LoVo (cell line): Measurements from ENCODE around the gene CHM.
"Not testable (repeated sequence)": the region's sequence is repeated elsewhere in the genome, so short reads cannot be mapped to it uniquely, and the experiment has no call there.

ENCODE experiments used
- DNase-seq: peaks from one replicate; pipeline ENCODE4 v3.0.0-alpha.2; 2016; ENCODE audit warnings: low spot score

CHM gene

GRCh38 chrX:86047174-86047935 lies at the start of gene CHM:
Gene CHM, minus strand, starts transcription at chrX:86047558. Its CDS starts 26 bp downstream, at chrX:86047532.
- DNase-seq, result peak; percentile 69

DNA sequence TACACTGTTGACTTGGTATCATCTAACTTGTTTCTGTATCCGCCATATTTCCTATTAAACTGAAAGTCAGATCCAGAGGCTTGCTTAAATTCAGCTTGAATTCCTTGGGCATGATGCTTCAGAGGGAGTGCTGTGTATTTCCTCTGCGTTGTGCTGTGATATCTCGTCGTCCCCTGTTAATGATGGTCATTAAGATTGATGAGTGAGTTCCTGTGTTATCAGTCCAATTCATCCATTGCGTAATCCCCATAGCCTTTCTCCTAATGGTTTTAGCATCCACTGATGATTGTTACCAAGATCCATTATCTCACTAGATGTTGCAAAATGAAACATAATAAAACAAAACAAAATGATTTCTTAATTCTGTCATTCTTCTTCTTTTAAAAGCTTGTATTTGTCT lies 31.3 kb upstream of the CHM start:
- no peak for DNase-seq

GRCh38 chrX:86066998-86067397 lies 19.6 kb upstream of the CHM start:
- no peak for DNase-seq

- no peak for DNase-seq
These were observed 14.0 kb upstream of the CHM start for GRCh38 chrX:86061407-86061806.

DNA sequence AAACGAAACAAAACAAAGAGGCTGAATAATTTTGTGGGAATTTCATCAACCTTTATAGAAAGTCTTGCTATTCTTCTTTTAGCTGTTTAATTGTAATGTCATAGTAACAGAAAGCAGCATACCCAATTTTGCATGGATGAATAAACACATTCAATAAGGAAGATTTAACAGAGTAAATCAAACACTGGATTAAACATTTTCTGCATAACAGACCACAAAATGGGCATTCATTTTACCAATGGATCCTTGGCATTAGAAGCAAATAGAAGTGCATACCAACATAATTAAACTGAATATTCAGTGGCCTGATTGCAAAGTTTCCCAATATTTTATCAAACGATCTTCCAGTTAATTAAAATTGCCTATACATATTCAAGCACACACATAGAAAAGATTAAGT lies 4.4 kb upstream of the CHM start:
- no peak for DNase-seq

- DNase-seq, result no peak
These were observed 550 bp upstream of the CHM start for GRCh38 chrX:86047936-86048280.

DNA sequence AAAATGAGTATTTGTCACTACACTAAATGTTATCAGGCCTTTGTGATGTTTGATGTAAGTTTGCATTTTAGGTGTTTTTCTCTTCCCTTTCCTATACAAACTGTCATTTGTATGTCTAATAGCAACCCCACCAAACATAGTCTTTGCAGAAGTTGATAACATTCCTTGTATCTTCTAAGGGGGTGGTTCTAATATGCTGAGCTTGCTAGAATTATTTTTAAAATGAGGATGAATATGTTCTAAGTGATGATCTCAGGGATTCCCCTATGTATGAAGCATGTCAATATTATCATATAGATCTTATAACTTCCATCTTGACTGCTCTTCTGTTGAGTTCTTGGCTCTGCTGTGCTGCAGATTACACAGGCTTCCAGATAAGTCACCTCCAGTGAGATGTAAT lies 3.1 kb downstream of the CHM start:
- no peak for DNase-seq

- no peak for DNase-seq
These were observed 7.5 kb downstream of the CHM start for GRCh38 chrX:86039625-86040568.

GRCh38 chrX:86033385-86033784 lies 14.0 kb downstream of the CHM start:
- no peak for DNase-seq

DNA sequence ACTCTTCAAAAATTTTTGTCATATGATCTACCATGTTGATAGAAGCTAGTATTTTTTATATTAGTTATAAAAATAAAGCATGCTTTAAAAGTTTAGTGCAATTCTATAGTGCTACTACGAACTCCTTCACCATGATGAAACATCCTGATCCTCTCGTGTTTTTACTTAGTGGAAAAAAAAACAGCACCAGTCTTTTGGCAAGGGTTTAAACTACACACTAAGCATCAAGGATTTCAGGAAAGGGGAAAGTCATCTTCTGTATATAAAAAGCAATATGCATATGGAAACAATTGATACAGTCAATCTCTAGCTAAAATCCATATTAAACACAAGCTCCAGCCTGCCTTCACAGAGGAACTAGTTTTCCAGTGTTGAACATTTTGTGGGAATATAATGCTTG lies 18.7 kb downstream of the CHM start:
- no peak for DNase-seq

DNA sequence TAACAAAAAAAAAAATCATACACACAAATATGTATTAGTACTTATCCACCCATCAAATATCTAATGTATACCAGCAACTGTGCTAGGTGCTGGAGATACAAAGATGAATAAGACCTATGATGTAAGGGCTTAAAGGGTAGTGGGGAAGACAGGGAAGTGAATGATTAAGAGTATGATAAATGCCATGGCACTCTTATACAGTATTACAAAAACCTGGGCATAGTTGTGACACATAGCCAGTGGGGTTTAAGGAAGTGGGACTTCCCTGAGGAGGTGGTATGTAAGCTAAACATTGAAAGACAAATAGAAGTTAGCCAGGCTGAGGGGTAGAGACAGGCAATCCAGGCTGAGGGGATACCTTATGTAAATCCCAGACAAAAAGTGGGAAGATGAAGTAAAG lies 23.5 kb downstream of the CHM start:
- no peak for DNase-seq

GRCh38 chrX:86021652-86022289 lies 25.6 kb downstream of the CHM start:
- DNase-seq, result no peak

DNA sequence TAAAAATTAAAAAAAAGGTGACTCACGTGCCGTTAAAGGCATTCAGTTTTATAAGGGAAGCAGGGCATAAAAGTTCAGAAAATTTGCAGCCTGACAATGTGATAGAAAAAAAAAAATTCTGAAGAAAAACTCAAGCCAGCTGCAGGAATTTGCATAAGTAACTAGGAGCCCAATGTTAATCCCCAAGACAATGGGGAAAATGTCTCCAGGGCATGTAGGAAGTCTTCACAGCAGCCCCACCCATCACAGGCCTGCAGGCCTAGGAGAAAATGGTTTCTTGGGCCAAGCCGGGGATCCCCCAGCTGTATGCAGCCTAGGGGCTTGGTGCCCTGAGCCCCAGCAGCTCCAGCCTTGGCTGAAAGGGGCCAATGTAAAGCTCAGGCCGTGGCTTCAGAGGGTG lies 31.2 kb downstream of the CHM start:
- no peak for DNase-seq

DNA sequence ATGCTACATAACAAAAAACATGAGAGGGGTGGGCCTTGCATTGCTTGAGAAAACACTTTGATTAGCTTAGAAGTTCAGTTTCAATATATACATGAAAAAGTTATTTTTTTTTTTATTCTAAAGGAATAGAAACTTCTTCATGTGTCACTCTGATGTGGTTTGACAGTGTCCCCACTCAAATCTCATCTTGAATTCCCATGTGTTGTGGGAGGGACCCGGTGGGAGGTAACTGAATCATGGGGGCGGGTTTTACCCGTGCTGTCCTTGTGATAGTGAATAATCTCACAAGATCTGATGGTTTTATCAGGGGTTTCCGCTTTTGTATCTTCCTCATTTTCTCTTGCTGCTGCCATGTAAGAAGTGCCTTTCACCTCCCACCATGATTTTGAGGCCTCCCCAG lies 32.4 kb downstream of the CHM start:
- not testable (repeated sequence) for DNase-seq

DNA sequence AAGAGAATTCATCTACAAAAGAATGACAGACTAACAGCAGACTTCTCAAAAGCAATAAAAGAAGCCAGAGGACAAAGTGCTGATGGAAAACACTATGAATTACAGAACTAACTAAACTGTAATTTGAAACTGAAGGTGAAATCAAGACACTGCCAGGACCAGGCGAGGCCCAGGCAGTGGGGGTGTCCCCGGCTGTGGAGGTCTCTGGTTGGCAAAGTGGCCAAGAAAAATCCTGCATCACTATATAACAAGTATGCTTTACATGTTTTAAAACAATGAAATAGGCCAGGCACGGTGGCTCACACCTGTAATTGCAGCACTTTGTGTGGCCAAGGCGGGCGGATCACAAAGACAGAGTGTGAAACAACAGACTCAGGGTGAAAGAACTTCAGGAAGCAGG lies 32.9 kb downstream of the CHM start:
- no peak for DNase-seq

DNA sequence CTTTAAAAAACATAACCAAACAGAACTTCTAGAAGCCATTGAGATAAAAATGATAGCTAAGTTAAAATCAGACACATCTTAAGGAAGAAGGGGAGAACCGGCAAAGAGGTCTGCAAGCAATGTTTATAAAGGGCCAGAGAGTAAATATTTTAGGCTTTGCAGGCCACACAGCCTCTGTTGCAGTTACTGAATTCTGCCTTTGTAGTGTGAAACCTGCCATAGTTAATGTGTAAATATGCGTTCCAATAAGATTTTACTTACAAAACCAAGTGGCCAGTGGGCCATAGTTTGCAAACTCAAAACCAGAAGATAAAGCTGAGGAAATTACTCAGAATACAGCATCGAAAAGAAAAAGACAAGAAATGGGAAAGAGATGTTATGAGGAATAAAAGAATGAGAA lies 33.6 kb downstream of the CHM start:
- DNase-seq, result no peak

- DNase-seq, result no peak
These were observed 35.2 kb downstream of the CHM start for GRCh38 chrX:86012188-86012587.

DNA sequence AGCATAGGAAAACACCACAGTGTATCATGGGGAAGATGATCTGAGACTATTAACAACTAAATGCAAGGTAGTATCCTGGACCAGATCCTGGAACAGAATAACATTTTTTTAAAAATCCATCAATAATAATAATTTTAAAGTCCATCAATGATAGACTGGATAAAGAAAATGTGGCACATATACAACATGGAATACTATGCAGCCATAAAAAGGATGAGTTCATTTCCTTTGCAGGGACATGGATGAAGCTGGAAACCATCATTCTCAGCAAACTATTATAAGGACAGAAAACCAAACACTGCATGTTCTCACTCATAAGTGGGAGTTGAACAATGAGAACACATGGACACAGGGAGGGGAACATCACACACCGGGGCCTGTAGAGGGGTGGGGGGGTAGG lies 37.6 kb downstream of the CHM start:
- not testable (repeated sequence) for DNase-seq

- DNase-seq, result not testable (repeated sequence)
These were observed 39.5 kb downstream of the CHM start for GRCh38 chrX:86007891-86008290.

DNA sequence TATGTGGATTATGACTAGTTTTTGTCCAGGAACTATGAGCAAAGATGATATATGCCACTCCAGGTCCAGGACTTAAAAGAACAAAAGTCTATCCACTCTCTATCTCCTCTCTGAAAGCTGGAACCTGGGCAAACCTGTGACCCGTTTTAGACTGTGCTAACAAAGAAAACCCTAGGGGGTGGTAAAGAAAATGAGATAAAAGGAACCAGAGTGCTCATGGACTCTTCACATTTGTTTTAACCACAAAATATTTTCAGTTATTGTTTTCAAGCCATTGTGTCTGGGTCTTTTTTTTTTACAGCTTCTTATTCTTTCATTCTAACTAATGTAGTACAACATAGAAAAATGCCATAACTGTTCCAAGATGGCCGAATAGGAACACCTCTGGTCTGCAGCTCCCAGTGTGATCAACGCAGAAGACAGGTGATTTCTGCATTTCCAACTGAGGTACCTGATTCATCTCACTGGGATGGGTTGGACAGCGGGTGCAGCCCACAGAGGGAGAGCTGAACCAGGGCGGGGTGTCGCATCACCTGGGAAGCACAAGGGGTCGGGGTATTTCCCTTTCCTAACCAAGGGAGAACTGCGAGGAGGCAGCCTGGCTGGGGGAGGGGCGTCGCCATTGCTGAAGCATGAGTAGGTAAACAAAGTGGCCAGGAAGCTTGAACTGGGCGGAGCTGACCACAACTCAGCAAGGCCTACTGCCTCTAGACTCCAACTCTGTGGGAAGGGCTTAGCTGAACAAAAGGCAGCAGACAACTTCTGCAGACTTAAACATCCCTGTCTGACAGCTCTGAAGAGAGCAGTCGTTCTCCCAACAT lies 45.1 kb downstream of the CHM start:
- DNase-seq, result peak; percentile 58

- no peak for DNase-seq
These were observed 48.4 kb downstream of the CHM start for GRCh38 chrX:85998954-85999353.

GRCh38 chrX:85996555-85996954 lies 50.8 kb downstream of the CHM start:
- DNase-seq, result no peak
